DOHH2 (cell line): Measurements from ENCODE around the gene ERFE.

Source experiments
- H3F3A ChIP-seq: fragments of 200-600 bp; sonication (generic), shearing (Covaris generic); 2 replicates; pipeline ENCODE4 v1.6.0; 2016; ENCODE audit warnings: antibody characterized with exemption, mild to moderate bottlenecking; ENCODE audit not compliant: control insufficient read depth, insufficient read depth
- H3K27ac ChIP-seq: fragments of 200-600 bp; sonication (generic); 2 replicates; pipeline ENCODE4 v1.5.1; 2014; ENCODE audit warnings: low read depth, mild to moderate bottlenecking, low read length, moderate library complexity
- H3K27me3 ChIP-seq: fragments of 200-600 bp; sonication (generic); 2 replicates; pipeline ENCODE4 v1.6.1; 2014; ENCODE audit warnings: mild to moderate bottlenecking, low read length, mixed read lengths; ENCODE audit not compliant: control insufficient read depth
- H3K36me3 ChIP-seq: fragments of 200-600 bp; sonication (generic); 2 replicates; pipeline ENCODE4 v1.6.1; 2014; ENCODE audit warnings: mild to moderate bottlenecking, low read length, moderate library complexity, mixed read lengths; ENCODE audit not compliant: control insufficient read depth
- H3K4me1 ChIP-seq: fragments of 200-600 bp; sonication (generic); 2 replicates; pipeline ENCODE4 v1.6.1; 2014; ENCODE audit warnings: mild to moderate bottlenecking, low read length, mixed read lengths; ENCODE audit not compliant: control insufficient read depth
- H3K4me2 ChIP-seq: fragments of 200-600 bp; sonication (generic); 2 replicates; pipeline ENCODE4 v1.6.0; 2014; ENCODE audit warnings: mild to moderate bottlenecking, low read length, moderate library complexity
- H3K4me3 ChIP-seq: fragments of 200-600 bp; sonication (generic); 2 replicates; pipeline ENCODE4 v1.5.1; 2014; ENCODE audit warnings: mild to moderate bottlenecking, low read length, mixed read lengths
- H3K79me2 ChIP-seq: fragments of 200-600 bp; sonication (generic); 2 replicates; pipeline ENCODE4 v1.6.1; 2014; ENCODE audit warnings: mild to moderate bottlenecking, low read length, mixed read lengths; ENCODE audit not compliant: control insufficient read depth
- H3K9me2 ChIP-seq: fragments of 200-600 bp; sonication (generic); replicated peaks from 2 replicates; pipeline ENCODE4 v1.6.1; 2014; ENCODE audit warnings: mild to moderate bottlenecking, low read length, mixed read lengths; ENCODE audit not compliant: control insufficient read depth
- H3K9me3 ChIP-seq: fragments of 200-600 bp; sonication (generic); 2 replicates; pipeline ENCODE4 v1.6.1; 2014; ENCODE audit warnings: antibody characterized with exemption, low read length, mixed read lengths; ENCODE audit not compliant: control insufficient read depth, insufficient read depth
- H4K20me1 ChIP-seq: fragments of 200-600 bp; sonication (generic); 2 replicates; pipeline ENCODE4 v1.6.0; 2014; ENCODE audit warnings: low read depth, mild to moderate bottlenecking, antibody characterized with exemption, low read length, moderate library complexity; ENCODE audit not compliant: control insufficient read depth, insufficient read depth
- EZH2phosphoT487 ChIP-seq: fragments of 200-600 bp; sonication (generic); IDR thresholded peaks from 2 replicates; pipeline ENCODE4 v1.6.1; 2017; ENCODE audit warnings: borderline replicate concordance, mild to moderate bottlenecking, antibody characterized with exemption, low read length, moderate library complexity, mixed read lengths
- TF ChIP-seq, protein P1 (sequence below): fragments of 200-600 bp; sonication (generic); IDR thresholded peaks from one replicate; pipeline ENCODE4 v1.5.1; 2014; ENCODE audit warnings: antibody characterized with exemption, mild to moderate bottlenecking, low read depth, low read length; ENCODE audit not compliant: poor library complexity, severe bottlenecking

The ERFE gene

DNA sequence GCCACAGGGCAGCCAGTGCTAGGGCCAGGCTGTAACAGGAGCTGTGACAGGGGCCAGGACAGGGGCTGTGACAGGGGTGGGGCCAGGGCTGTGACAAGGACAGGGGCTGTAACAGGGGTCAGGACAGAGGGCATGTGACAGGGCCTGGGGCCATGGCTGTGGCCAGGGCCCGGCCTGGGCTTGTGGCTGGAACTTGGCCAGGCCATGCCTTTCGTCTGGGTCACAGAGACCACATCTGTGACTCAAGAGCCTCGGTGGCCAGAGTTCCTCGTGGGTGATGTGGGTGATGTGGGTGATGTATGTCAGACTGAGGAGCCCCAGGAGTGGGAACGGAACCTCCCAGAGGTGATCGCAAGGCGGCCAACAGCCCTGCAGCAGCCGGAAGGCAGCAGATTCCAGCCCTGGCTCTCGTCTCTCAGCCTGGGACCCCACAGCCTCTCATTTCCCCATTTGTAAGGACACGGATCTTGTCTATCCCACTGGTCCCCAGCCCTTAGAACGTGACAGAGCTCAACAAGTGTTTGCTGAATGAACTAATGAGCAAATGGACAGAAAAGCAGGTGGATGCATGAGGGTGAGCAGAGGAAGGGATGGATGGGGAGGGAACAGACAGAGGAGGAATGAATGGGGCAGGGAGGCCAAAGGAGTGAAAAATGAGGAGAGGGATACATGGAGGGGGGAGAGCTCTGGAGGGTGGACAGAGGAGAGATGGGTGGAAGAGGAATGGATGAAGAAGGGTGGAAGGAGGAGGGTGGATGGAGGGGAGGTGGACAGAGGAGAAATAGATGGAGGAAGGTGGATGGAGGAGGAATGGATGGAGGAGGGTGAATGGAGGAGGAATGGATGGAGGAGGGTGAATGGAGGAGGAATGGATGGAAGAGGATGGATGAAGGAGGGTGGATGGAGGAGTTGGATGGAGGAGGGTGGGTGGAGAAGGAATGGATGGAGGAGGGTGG lies 41.3 kb upstream of the ERFE start:
- Histone ChIP-seq H3K36me3 (no peaks in the 10 kb centered on the region), H3K27ac (no peak overlapping the region), H3F3A (no peaks in the 10 kb centered on the region), H3K27me3 (peaks cover 22% of the 10 kb centered on the region), H3K4me2 (no peak overlapping the region), H3K9me3 (0 out of 2 replicates have a peak, but pooled peaks cover 5% of the 10 kb centered on the region), H3K4me1 (peaks cover 4% of the 10 kb centered on the region; the same call in 1 of the 2 replicates), H3K9me2 (no peaks in the 10 kb centered on the region), H4K20me1 (no peaks in the 10 kb centered on the region), H3K79me2 (no peaks in the 10 kb centered on the region), H3K4me3 (no peak overlapping the region)
- TF ChIP-seq, protein P1, sequence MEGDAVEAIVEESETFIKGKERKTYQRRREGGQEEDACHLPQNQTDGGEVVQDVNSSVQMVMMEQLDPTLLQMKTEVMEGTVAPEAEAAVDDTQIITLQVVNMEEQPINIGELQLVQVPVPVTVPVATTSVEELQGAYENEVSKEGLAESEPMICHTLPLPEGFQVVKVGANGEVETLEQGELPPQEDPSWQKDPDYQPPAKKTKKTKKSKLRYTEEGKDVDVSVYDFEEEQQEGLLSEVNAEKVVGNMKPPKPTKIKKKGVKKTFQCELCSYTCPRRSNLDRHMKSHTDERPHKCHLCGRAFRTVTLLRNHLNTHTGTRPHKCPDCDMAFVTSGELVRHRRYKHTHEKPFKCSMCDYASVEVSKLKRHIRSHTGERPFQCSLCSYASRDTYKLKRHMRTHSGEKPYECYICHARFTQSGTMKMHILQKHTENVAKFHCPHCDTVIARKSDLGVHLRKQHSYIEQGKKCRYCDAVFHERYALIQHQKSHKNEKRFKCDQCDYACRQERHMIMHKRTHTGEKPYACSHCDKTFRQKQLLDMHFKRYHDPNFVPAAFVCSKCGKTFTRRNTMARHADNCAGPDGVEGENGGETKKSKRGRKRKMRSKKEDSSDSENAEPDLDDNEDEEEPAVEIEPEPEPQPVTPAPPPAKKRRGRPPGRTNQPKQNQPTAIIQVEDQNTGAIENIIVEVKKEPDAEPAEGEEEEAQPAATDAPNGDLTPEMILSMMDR, result no peak
- no peak for TF ChIP-seq EZH2phosphoT487

DNA sequence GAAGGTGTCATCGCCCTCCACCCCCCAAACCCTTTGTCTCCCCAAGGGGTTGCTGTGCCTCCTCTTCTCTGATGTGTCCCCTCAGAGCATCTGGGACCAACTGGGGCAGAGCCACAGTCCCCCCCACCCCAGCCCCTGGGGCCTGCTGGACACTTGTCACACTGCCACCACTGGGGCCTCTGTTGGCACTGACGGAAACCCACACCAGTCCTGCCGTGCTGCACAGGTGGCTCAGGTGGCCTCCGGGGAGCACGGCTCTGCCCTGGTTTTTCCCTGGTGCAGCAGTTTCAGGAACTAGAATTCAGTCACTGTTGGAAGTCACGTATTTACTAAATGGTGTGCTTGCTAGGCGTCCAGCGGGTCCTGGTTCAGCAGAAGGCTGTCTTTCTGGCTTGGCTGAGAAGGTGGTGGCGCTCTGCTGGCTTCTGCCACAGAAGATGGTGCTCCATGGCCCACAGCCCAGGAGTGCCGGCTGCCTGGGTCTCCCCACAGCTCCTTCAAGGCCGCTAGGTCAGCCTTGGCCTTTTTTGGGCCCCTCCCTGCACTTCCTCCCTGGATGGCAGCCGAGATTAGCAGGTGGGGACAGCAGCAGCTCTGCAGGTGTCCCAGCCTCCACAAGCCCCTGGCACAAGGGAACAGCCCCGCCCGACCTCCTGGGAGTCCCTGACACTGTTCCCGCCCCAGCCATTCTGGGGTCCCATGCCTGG lies 38.9 kb upstream of the ERFE start:
- Histone ChIP-seq H3K27me3 (peaks cover 22% of the 10 kb centered on the region), H3K9me2 (no peaks in the 10 kb centered on the region), H4K20me1 (no peaks in the 10 kb centered on the region), H3K36me3 (no peaks in the 10 kb centered on the region), H3K79me2 (no peaks in the 10 kb centered on the region), H3K4me1 (peaks cover 4% of the 10 kb centered on the region; the same call in 1 of the 2 replicates), H3F3A (no peaks in the 10 kb centered on the region), H3K9me3 (no peaks in the 10 kb centered on the region), H3K27ac (no peak overlapping the region), H3K4me3 (no peak overlapping the region), H3K4me2 (no peak overlapping the region)
- TF ChIP-seq EZH2phosphoT487, result no peak
- TF ChIP-seq, protein P1, result no peak

DNA sequence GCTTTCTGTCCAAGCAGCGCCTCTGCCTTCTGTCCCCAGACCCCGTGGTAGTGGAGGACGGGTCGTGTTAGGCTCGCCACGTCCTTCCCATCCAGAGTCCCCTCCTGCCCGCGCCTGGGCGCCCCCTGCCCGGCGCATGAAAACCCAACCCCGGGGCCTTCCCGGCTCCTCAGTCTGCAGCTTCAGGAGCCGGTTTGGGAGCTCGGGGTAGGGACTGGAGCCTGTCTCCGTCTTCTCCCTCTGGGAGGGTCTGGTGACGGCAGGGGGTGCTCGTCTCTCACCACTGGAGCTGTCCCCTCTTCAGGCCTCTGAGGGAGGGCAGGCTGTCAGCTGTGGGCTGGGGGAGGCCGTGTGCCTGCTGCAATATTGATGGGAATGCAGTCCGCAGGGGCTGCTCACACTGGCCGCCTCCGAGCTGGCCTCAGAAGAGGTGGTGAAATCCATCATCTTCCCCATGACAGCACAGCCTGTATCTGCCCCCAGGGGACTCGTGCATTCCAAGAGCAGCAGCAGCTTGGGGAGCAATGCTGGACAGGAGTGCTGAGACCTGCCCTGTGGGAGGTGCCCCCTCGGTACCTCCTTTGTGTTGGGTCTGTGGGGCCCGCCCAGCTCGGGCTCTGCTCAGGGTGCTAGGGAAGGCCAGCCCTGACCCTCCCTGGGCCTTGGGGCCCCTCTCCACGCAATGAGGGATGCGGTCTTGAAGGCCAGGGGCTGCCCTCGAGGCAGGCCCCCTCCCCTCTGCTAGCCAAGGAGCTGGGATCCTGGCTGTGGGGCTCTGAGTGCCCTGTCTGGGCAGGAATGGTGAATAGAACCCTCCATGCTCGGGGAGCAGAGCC lies 38.1 kb upstream of the ERFE start:
- no peak overlapping the region for H3K27ac ChIP-seq
- no peaks in the 10 kb centered on the region for H4K20me1 ChIP-seq
- H3K4me3 ChIP-seq, result no peak overlapping the region
- no peaks in the 10 kb centered on the region for H3K79me2 ChIP-seq
- H3K4me1 ChIP-seq, result peaks cover 4% of the 10 kb centered on the region; the same call in 1 of the 2 replicates
- H3F3A ChIP-seq, result no peaks in the 10 kb centered on the region
- no peaks in the 10 kb centered on the region for H3K9me2 ChIP-seq
- peaks cover 22% of the 10 kb centered on the region for H3K27me3 ChIP-seq
- no peaks in the 10 kb centered on the region for H3K36me3 ChIP-seq
- TF ChIP-seq, protein P1, result no peak
- no peak for TF ChIP-seq EZH2phosphoT487
- no peaks in the 10 kb centered on the region for H3K9me3 ChIP-seq
- H3K4me2 ChIP-seq, result no peak overlapping the region
